H9 (cell line): ENCODE measurements around the gene RHOD. TPM values are rescaled to one million over a fixed set of nuclear protein-coding genes. Genes with fewer than 3 reads are reported as not detected.

Experiments
- DNase-seq: peaks from one replicate; pipeline ENCODE4 v3.0.0-alpha.2; 2017
- H2AFZ ChIP-seq: one replicate; pipeline ENCODE4 v1.6.1; 2013; ENCODE audit warnings: mild to moderate bottlenecking, low read length, control low read depth, moderate library complexity
- H2AK5ac ChIP-seq: 2 replicates; pipeline ENCODE4 v1.6.1; 2013; ENCODE audit warnings: low read length, control low read depth, mixed read lengths; ENCODE audit not compliant: insufficient read length
- H2BK120ac ChIP-seq: one replicate; pipeline ENCODE4 v1.6.1; 2013; ENCODE audit warnings: low read depth, mild to moderate bottlenecking, low read length, control low read depth, inconsistent platforms; ENCODE audit not compliant: poor library complexity, severe bottlenecking
- H2BK12ac ChIP-seq: 2 replicates; pipeline ENCODE4 v1.6.1; 2013; ENCODE audit warnings: low read length, control low read depth, mixed read lengths, low read depth; ENCODE audit not compliant: insufficient read length
- H2BK15ac ChIP-seq: 2 replicates; pipeline ENCODE4 v1.6.1; 2013; ENCODE audit warnings: low read depth, low read length, control low read depth
- H2BK20ac ChIP-seq: one replicate; pipeline ENCODE4 v1.6.1; 2013; ENCODE audit warnings: low read depth, mild to moderate bottlenecking, low read length, control low read depth, inconsistent platforms; ENCODE audit not compliant: poor library complexity, severe bottlenecking
- H2BK5ac ChIP-seq: 2 replicates; pipeline ENCODE4 v1.6.1; 2013; ENCODE audit warnings: low read length, control low read depth, mixed read lengths; ENCODE audit not compliant: insufficient read length
- H3K14ac ChIP-seq: 2 replicates; pipeline ENCODE4 v1.6.1; 2013; ENCODE audit warnings: low read length, control low read depth; ENCODE audit not compliant: insufficient read depth
- H3K18ac ChIP-seq: 2 replicates; pipeline ENCODE4 v1.6.1; 2013; ENCODE audit warnings: low read depth, mild to moderate bottlenecking, mixed read lengths, low read length, control low read depth; ENCODE audit not compliant: insufficient read length
- H3K23ac ChIP-seq: 2 replicates; pipeline ENCODE4 v1.6.1; 2013; ENCODE audit warnings: low read length, control low read depth, mixed read lengths, low read depth; ENCODE audit not compliant: insufficient read length
- H3K23me2 ChIP-seq: 2 replicates; pipeline ENCODE4 v1.6.1; 2013; ENCODE audit warnings: low read depth, mild to moderate bottlenecking, mixed read lengths, low read length, control low read depth; ENCODE audit not compliant: insufficient read length, poor library complexity, severe bottlenecking
- H3K27ac ChIP-seq: 2 replicates; pipeline ENCODE4 v1.5.1; 2013; ENCODE audit warnings: low read length, control low read depth, mixed read lengths, low read depth; ENCODE audit not compliant: insufficient read length
- H3K27me3 ChIP-seq: 2 replicates; pipeline ENCODE4 v1.6.1; 2013; ENCODE audit warnings: low read length, control low read depth, inconsistent platforms; ENCODE audit not compliant: insufficient read depth
- H3K4ac ChIP-seq: 2 replicates; pipeline ENCODE4 v1.6.1; 2013; ENCODE audit warnings: low read depth, mild to moderate bottlenecking, control low read depth, inconsistent platforms, low read length, moderate library complexity
- H3K4me1 ChIP-seq: 2 replicates; pipeline ENCODE4 v1.6.1; 2013; ENCODE audit warnings: low read length, control low read depth, inconsistent platforms; ENCODE audit not compliant: insufficient read depth
- H3K4me2 ChIP-seq: 2 replicates; pipeline ENCODE4 v1.6.1; 2013; ENCODE audit warnings: low read length, control low read depth, mixed read lengths; ENCODE audit not compliant: insufficient read length, insufficient read depth
- H3K56ac ChIP-seq: 2 replicates; pipeline ENCODE4 v1.6.1; 2013; ENCODE audit warnings: low read depth, mild to moderate bottlenecking, mixed read lengths, low read length, control low read depth; ENCODE audit not compliant: insufficient read length
- H3K79me1 ChIP-seq: 2 replicates; pipeline ENCODE4 v1.6.1; 2013; ENCODE audit warnings: low read depth, mild to moderate bottlenecking, moderate library complexity, low read length, control low read depth, inconsistent platforms; ENCODE audit not compliant: insufficient read depth, poor library complexity, severe bottlenecking
- H3K79me2 ChIP-seq: 2 replicates; pipeline ENCODE4 v1.6.1; 2013; ENCODE audit warnings: low read length, control low read depth, inconsistent platforms; ENCODE audit not compliant: insufficient read depth
- H3K9ac ChIP-seq: 2 replicates; pipeline ENCODE4 v1.6.1; 2013; ENCODE audit warnings: low read length, control low read depth, mixed read lengths; ENCODE audit not compliant: insufficient read length; ENCODE audit errors: extremely low read depth
- H3K9me3 ChIP-seq: one replicate; pipeline ENCODE4 v1.6.1; 2013; ENCODE audit warnings: low read depth, low read length, inconsistent platforms; ENCODE audit not compliant: control insufficient read depth
- H3T11ph ChIP-seq: one replicate; pipeline ENCODE4 v1.6.1; 2013; ENCODE audit warnings: mild to moderate bottlenecking, low read length, control low read depth, inconsistent platforms
- H4K20me1 ChIP-seq: one replicate; pipeline ENCODE4 v1.6.1; 2013; ENCODE audit not compliant: control insufficient read depth, insufficient read length, insufficient read depth
- H4K5ac ChIP-seq: 2 replicates; pipeline ENCODE4 v1.6.1; 2013; ENCODE audit warnings: low read depth, mild to moderate bottlenecking, mixed read lengths, low read length, control low read depth; ENCODE audit not compliant: insufficient read length
- H4K8ac ChIP-seq: replicated peaks from 2 replicates; pipeline ENCODE4 v1.6.1; 2013; ENCODE audit warnings: low read length, control low read depth, mixed read lengths, low read depth; ENCODE audit not compliant: insufficient read length
- H4K91ac ChIP-seq: 2 replicates; pipeline ENCODE4 v1.6.1; 2013; ENCODE audit warnings: low read depth, mild to moderate bottlenecking, moderate library complexity, mixed read lengths, low read length, control low read depth; ENCODE audit not compliant: insufficient read length
- H3K27ac Mint-ChIP-seq, 3 experiments: 2 replicates in 2 of 3; 3 replicates in 1 of 3; pipeline ENCODE4 v1.8.0; 2020 to 2021; ENCODE audit warnings: mixed read lengths in 3 of 3, mild to moderate bottlenecking in 1 of 3, moderate library complexity in 1 of 3
- H3K27me3 Mint-ChIP-seq: 2 replicates; pipeline ENCODE4 v1.8.0; 2021; ENCODE audit warnings: low read depth, mild to moderate bottlenecking, moderate library complexity, mixed read lengths
- H3K36me3 Mint-ChIP-seq, 3 experiments: 2 replicates in 2 of 3; 3 replicates in 1 of 3; pipeline ENCODE4 v1.8.0; 2020 to 2021; ENCODE audit warnings: low read depth in 3 of 3, mixed read lengths in 3 of 3; ENCODE audit not compliant: insufficient read depth in 1 of 3
- H3K4me1 Mint-ChIP-seq, 2 experiments: 2 replicates each; pipeline ENCODE4 v1.8.0; 2020; ENCODE audit warnings: mixed read lengths in 2 of 2
- H3K4me3 Mint-ChIP-seq, 2 experiments: 2 replicates in 1 of 2; 3 replicates in 1 of 2; pipeline ENCODE4 v1.8.0; 2020 to 2021; ENCODE audit warnings: mild to moderate bottlenecking in 2 of 2, mixed read lengths in 2 of 2, moderate library complexity in 1 of 2
- H3K9me3 Mint-ChIP-seq, 2 experiments: 2 replicates in 1 of 2; 3 replicates in 1 of 2; pipeline ENCODE4 v1.8.0; 2020; ENCODE audit warnings: mild to moderate bottlenecking in 2 of 2, mixed read lengths in 2 of 2, moderate library complexity in 1 of 2
- WGBS: extraction: QIAGEN DNeasy Blood & Tissue Kit; methylation state at CpG from one replicate; pipeline ENCODE4 v1.1.7; 2013; ENCODE audit warnings: missing lambda C conversion rate, low lambda C conversion rate, mixed read lengths; ENCODE audit not compliant: insufficient read length; ENCODE audit errors: extremely low coverage; 5-methylcytosine and 5-hydroxymethylcytosine counted together
- total RNA-seq: library from RNA; stranded (reverse); gene quantifications from 2 replicates; pipeline ENCODE4 v1.2.1, GENCODE V29; 2021
- TF ChIP-seq, protein P1 (sequence below): fragments of 200-600 bp; sonication (generic); conservative IDR thresholded peaks from 3 replicates; pipeline ENCODE4 v1.8.0; 2021; ENCODE audit warnings: antibody characterized with exemption, mild to moderate bottlenecking

The RHOD gene
- total RNA-seq, 1 experiment from 2014 or later: 14.8 TPM

DNA sequence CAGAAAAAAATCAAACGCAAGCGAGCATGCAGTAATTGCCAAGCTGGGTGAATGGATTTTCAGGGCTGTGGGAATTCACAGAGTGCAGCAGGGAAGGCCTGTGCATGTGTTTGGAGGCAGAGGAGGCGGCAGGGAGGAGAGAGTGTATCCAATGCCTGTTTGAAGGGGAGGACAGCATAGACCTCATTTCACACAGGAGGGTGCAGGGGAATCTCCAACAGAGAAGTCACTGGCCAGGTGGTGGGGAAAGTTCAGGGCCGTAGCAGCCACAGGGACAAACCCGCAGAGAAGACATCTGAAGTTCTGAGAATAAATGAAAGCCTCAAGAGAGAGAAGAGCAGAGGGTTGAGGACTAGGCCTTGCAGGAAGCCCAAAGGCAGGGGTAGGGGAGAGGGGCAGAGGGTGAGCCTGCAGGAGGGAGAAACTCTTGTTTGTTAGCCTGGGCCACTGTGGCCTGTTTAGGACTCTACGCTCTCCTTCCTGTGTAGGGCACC lies 43.2 kb downstream of the RHOD start:
- H2BK15ac ChIP-seq: no peak overlapping the region
- Mint-ChIP-seq H3K4me1 (peaks cover 16 to 24% of the 10 kb centered on the region in 2 experiments), H3K4me3 (no peak overlapping the region), H3K36me3 (no peaks in the 10 kb centered on the region; a peak in 1 of 7 replicates), H3K27me3 (no peaks in the 10 kb centered on the region), H3K9me3 (no peaks in the 10 kb centered on the region; a peak in 1 of 5 replicates), H3K27ac (peak overlapping the region in 2 of 3 experiments; percentile 25 to 65; a peak in 4 of 7 replicates)
- peak overlapping the region; percentile 46 for H2BK5ac ChIP-seq
- no peak overlapping the region for H3K9ac ChIP-seq
- H2BK12ac ChIP-seq: no peak overlapping the region
- H4K8ac ChIP-seq: no peak overlapping the region
- DNase-seq: no peak
- no peaks in the 10 kb centered on the region; the same call in 1 of the 2 replicates for H3K4me1 ChIP-seq
- H4K5ac ChIP-seq: no peak overlapping the region
- no peaks in the 10 kb centered on the region for H3K79me1 ChIP-seq
- no peak overlapping the region for H3K14ac ChIP-seq
- no CpG with 5 or more reads among the region's 6 CpGs for WGBS
- no peak overlapping the region for H4K91ac ChIP-seq
- H3K4ac ChIP-seq: no peak overlapping the region
- no peak overlapping the region for H3K4me2 ChIP-seq
- H3K23me2 ChIP-seq: no peaks in the 10 kb centered on the region
- H3T11ph ChIP-seq: no peak overlapping the region
- no peaks in the 10 kb centered on the region for H4K20me1 ChIP-seq
- H3K27ac ChIP-seq: no peak overlapping the region
- H3K27me3 ChIP-seq: no peaks in the 10 kb centered on the region
- H2AK5ac ChIP-seq: no peak overlapping the region
- no peak overlapping the region for H2BK20ac ChIP-seq
- no peak overlapping the region for H2BK120ac ChIP-seq
- no peaks in the 10 kb centered on the region for H3K9me3 ChIP-seq
- no peak overlapping the region for H3K56ac ChIP-seq
- no peak overlapping the region for H3K23ac ChIP-seq
- TF ChIP-seq, protein P1, sequence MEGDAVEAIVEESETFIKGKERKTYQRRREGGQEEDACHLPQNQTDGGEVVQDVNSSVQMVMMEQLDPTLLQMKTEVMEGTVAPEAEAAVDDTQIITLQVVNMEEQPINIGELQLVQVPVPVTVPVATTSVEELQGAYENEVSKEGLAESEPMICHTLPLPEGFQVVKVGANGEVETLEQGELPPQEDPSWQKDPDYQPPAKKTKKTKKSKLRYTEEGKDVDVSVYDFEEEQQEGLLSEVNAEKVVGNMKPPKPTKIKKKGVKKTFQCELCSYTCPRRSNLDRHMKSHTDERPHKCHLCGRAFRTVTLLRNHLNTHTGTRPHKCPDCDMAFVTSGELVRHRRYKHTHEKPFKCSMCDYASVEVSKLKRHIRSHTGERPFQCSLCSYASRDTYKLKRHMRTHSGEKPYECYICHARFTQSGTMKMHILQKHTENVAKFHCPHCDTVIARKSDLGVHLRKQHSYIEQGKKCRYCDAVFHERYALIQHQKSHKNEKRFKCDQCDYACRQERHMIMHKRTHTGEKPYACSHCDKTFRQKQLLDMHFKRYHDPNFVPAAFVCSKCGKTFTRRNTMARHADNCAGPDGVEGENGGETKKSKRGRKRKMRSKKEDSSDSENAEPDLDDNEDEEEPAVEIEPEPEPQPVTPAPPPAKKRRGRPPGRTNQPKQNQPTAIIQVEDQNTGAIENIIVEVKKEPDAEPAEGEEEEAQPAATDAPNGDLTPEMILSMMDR: no peak
- H3K18ac ChIP-seq: no peak overlapping the region
- H3K79me2 ChIP-seq: no peaks in the 10 kb centered on the region
- no peak overlapping the region for H2AFZ ChIP-seq
